DOHH2 (cell line): ENCODE results near the gene SLC44A5.

ENCODE experiments used
- EZH2phosphoT487 ChIP-seq: fragments of 200-600 bp; sonication (generic); IDR thresholded peaks from 2 replicates; pipeline ENCODE4 v1.6.1; 2017; ENCODE audit warnings: borderline replicate concordance, mild to moderate bottlenecking, antibody characterized with exemption, low read length, moderate library complexity, mixed read lengths
- TF ChIP-seq, protein P1 (sequence below): fragments of 200-600 bp; sonication (generic); IDR thresholded peaks from one replicate; pipeline ENCODE4 v1.5.1; 2014; ENCODE audit warnings: antibody characterized with exemption, mild to moderate bottlenecking, low read depth, low read length; ENCODE audit not compliant: poor library complexity, severe bottlenecking

GRCh38 chr1:75543705-75544104, 67.2 kb downstream of the SLC44A5 start:
- TF ChIP-seq, protein P1, sequence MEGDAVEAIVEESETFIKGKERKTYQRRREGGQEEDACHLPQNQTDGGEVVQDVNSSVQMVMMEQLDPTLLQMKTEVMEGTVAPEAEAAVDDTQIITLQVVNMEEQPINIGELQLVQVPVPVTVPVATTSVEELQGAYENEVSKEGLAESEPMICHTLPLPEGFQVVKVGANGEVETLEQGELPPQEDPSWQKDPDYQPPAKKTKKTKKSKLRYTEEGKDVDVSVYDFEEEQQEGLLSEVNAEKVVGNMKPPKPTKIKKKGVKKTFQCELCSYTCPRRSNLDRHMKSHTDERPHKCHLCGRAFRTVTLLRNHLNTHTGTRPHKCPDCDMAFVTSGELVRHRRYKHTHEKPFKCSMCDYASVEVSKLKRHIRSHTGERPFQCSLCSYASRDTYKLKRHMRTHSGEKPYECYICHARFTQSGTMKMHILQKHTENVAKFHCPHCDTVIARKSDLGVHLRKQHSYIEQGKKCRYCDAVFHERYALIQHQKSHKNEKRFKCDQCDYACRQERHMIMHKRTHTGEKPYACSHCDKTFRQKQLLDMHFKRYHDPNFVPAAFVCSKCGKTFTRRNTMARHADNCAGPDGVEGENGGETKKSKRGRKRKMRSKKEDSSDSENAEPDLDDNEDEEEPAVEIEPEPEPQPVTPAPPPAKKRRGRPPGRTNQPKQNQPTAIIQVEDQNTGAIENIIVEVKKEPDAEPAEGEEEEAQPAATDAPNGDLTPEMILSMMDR: no peak
- TF ChIP-seq EZH2phosphoT487: no peak
